ENCODE measurements around the gene JAML. TPM values are rescaled to one million over a fixed set of nuclear protein-coding genes. Genes with fewer than 3 reads are reported as not detected.
"Not testable (repeated sequence)": the region's sequence is repeated elsewhere in the genome, so short reads cannot be mapped to it uniquely, and the experiment has no call there.

Gene JAML
- total RNA-seq, 2 donors from 2014 or later = 3.8 to 7.0 TPM

DNA sequence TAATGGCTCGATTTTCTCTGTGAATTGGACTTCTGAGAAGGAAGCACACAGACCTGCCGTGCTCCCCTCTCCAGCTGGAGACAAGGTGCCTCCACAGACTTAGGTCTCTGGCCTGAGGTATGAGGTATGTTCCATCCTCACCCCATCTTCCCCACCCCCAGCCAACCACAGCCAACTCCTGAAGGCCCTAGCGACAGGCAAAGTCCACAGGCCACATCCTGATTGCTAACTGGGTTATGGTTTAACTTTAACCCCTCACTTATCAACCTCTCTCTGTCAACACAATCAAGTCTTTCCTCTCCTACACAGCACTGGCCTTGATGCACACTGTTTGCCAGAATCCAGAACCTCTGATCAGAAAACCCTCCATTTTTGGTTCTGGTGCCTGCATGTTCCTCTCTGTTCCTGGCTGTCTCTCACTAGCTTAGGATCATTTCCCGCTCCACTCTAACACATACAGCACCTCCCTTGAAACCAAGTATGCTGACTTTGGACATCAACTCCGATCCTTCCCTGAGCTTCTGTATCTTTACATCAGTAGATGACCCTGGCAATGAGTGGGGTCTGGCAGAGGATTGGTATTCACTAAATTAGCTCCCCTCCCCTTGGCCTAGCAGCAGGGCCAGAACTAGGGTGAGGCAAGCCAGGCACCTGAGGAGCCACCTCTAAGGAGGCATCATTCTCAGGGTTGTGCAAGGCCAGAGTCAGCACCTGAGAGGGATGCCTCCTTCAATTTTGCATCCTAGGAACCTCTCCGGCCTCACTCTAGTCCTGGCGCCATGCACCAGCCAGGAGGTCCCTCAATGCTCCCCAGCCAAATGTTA is 22.0 kb downstream of the JAML start:
- intact Hi-C loops (cut with DNase I) = loop anchor here (10.0 kb wide), 2 partner anchors 62 to 142 kb away; partner anchors contain the start of genes CD3D (in 1 of the 2), CD3G (in 1 of the 2) and MPZL2 (in 1 of the 2)

DNA sequence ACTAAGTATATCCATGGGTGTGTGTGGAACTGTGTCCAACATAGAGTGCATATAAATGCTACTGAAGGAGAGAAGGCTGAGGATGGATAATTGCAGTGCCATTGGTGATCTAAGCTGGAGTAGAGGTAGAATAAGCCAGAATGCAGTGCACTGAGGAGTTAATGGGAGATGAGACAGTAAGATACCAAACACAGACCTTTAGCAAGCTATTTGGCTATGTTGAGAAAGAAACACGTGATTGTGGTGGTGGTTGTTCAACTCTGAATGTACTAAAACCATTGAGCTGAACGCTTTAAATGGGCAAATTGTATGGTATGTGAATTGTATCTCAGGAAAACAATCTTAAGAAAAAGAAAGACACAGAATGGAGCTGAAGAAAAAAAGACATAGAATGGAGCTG is 22.8 kb downstream of the JAML start:
- intact Hi-C loops (cut with DNase I) = loop anchor here (10.0 kb wide), 2 partner anchors 63 to 143 kb away; partner anchors contain the start of genes CD3D (in 1 of the 2), CD3G (in 1 of the 2) and MPZL2 (in 1 of the 2)
- DNase-seq (ENCODE audit: low spot score) = no peak

More for the DNA sequence above, 22.0 kb downstream of the JAML start:
- no peak for DNase-seq (ENCODE audit: low spot score)

DNA sequence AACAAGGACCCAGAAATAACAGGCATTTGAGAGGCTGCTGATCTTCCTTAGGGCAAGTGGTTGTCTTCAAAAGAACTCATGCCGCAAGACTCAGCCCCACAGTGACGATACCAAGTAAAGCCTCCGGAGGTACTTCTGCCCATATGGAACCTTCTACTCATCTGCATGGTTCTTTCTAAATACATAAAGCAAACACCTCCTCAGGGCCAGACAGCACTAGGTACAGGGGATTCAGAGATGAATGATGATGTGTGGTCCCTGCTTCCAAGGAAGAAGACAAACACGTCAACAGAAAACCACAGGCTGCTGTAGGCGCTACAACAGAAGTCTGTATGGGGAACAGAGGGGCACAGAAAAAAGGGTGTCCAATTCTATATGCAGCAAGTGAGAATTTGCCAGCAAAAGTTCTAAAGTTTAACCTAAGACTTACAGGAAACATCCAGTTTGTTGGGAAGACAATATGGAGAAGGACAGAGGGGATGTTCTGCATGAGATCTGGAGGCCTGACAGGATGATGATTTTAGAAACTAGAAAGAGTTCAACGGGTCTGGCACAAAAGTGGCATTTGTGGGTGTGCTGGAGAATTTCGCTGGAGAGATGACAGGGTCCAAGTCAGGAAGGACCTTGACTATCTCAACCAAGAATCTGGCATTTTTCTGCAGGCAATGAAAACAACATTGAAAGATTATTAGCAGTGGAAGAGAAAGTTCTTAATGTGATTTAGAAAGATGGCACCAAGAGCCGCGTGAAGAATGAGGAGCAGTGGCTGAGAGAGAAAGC is 23.7 kb downstream of the JAML start:
- intact Hi-C loops (cut with DNase I) = loop anchor here (10.0 kb wide), 2 partner anchors 64 to 144 kb away; partner anchors contain the start of genes CD3D (in 1 of the 2), CD3G (in 1 of the 2) and MPZL2 (in 1 of the 2)
- DNase-seq (ENCODE audit: low spot score) = no peak

DNA sequence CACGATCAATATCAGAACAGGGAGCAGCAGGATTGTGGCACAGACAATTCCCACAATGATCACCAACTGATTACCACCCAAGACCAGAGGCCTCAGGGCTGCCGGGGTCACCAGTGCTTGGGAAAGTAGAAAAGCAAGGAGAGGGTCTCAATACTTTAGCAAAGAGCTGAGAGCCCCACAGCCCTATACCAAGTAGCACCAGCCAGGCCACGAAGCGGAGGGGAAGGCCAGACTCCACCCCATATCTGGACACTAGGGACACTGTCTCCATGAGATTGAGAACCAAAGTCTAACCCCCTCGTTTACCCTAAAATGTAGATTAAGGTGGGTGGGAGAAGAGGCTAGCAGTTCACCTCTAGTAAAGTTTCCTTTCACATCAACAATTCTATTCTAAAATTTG is 24.3 kb downstream of the JAML start:
- no peak for DNase-seq (ENCODE audit: low spot score)
- intact Hi-C loops (cut with DNase I) = loop anchor here (10.0 kb wide), 2 partner anchors 64 to 144 kb away; partner anchors contain the start of genes CD3D (in 1 of the 2), CD3G (in 1 of the 2) and MPZL2 (in 1 of the 2)

DNA sequence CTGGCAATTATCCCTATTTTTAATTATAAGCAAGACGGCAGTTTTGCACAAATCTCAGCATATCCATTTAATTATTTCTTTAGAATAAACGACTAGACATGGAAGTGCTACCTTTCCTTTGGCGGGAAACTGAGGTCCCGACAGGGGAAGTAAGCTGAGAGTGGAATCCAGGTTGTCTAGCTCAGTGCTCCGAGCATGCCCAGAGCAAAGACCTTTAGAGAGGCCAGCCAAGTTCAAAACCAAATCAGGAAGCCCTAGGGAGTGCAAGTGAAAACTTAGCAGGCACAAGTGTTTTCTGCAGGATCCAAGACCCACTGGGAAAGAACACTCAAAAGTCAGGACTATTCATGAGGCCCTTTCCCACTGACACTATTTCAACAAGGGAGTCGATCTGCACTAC is 25.7 kb downstream of the JAML start:
- DNase-seq (ENCODE audit: low spot score) = no peak
- intact Hi-C loops (cut with DNase I) = loop anchor here in 1 of 2 donors (5.0 kb wide), 1 partner anchor 153 kb away; no protein-coding TSS in a partner anchor

DNA sequence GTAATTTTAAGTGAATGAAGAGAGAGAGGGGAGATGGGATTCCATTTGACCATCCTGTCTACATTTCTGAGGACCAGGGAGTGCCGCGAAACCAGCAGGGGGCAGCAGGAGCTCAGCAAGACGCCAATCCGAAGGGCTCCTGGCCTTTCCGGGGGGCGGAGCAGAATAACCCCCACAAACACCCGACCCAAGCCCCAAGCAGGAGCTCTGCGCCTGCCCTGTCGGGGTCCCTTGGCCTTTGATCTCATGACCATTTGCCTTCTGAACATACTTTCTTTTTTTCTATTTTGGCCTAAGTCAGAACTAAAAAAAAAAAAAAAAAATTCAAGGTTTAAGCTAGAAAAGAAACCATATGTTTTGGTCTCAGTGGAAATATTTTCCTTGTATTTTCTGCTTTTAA is 26.4 kb downstream of the JAML start:
- peak; percentile 93 for DNase-seq (ENCODE audit: low spot score)
- intact Hi-C loops (cut with DNase I) = loop anchor here in 1 of 2 donors (5.0 kb wide), 1 partner anchor 154 kb away; no protein-coding TSS in a partner anchor

DNA sequence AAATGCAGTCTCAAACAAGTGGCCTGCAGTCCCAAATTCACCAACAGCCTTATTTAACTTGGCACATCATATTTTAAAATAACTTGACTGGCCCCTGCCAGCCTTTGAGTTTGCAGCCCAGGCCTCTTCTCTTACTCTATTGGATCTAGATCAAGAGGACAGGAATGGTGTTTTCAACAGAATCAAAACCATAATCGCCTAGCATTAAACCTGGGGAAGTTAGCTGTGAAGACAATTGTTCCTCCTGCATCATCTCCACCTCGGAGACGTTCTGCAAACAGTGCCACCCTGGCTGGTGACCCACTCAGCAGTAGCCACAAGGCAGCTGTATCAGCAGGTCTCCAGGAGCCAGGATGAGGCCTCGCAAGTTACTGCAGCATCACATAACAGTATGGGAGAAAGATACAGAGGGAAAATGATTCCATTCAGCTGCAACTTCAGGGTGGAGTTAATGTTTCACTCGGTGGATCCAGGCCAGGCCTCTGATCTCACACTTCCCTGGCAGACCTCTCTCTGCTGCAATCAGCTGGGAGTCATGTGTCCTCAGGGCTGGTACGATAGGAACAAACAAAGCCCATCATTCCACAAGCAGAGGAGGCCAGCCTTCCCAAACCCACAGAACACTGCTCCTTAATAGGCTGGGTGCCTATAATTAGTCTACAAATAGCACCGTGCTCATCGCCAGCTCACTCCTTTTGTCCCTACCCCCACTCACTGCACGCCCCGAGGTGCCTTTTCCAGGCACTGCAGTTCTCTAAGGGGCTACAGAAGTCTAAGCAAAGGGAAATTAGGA is 29.8 kb downstream of the JAML start:
- DNase-seq (ENCODE audit: low spot score) = peak; percentile 90
- intact Hi-C loops (cut with DNase I) = loop anchor here in 1 of 2 donors (5.0 kb wide), 1 partner anchor 157 kb away; no protein-coding TSS in a partner anchor

DNA sequence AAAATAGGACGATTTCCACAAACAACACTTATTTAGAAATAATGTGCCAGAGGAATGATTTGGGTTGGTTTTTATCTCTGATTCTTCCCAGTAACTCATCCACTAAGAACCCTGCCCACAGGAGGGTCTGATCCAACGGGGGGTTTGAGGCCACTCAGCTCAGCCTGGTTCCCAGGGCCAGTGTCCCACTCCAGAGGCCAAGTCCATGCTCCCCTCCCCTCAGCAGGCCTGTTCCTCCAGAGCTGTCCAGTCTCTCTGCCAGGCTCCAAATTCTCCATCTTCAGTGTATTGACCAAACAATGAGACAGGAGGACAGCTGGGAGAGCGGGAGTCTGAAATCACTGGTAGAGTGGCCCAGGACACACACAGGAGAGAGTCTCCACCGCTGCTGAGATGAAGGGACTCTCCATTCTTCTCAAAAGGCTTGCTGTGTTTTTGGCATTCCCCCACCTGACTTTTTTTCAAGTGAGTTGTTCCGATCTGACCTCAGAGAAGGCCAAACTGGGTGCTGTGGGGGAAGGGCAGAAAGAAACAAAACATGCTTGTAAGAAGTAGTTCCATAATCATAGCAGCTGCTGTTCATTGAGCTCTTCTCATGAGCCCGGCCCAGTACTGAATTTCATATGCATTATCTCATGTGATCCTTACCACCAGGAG is 30.8 kb downstream of the JAML start:
- intact Hi-C loops (cut with DNase I) = no loop called here

DNA sequence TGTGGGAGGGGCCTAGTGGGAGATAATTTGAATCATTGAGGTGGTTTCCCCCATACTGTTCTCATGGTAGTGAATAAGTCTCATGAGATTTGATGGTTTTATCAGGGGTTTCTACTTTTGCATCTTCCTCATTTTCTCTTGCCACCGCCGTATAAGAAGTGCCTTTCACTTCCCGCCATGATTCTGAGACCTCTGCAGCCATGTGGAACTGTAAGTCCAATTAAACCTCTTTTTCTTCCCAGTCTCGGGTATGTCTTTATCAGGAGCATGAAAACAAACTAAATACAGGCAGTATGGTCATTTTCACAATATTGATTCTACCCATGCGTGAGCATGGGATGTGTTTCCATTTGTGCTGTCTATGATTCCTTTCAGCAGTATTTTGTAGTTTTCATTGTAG is 32.0 kb downstream of the JAML start:
- intact Hi-C loops (cut with DNase I); DNase-seq (ENCODE audit: low spot score): not testable (repeated sequence)

More for the DNA sequence above, 30.8 kb downstream of the JAML start:
- no peak for DNase-seq (ENCODE audit: low spot score)

DNA sequence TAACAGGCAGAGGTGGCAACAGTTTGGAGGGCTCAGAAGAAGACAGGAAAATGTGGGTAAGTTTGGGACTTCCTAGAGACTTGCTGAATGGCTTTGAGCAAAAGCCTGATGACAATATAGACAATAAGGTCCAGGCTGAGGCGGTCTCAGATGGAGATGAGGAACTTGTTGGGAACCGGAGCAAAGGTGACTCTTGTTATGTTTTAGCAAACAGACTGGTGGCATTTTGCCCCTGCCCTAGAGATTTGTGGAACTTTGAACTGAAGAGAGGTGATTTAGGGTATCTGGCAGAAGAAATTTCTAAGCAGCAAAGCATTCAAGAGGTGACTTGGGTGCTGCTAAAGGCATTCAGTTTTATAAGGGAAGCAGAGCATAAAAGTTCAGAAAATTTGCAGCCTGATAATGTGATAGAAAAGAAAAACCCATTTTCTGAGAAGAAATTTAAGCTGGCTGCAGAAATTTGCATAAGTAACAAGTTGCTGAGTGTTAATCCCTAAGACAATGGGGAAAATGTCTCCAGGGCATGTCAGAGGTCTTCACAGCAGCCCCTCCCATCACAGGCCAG is 33.8 kb downstream of the JAML start:
- DNase-seq (ENCODE audit: low spot score); intact Hi-C loops (cut with DNase I): not testable (repeated sequence)

DNA sequence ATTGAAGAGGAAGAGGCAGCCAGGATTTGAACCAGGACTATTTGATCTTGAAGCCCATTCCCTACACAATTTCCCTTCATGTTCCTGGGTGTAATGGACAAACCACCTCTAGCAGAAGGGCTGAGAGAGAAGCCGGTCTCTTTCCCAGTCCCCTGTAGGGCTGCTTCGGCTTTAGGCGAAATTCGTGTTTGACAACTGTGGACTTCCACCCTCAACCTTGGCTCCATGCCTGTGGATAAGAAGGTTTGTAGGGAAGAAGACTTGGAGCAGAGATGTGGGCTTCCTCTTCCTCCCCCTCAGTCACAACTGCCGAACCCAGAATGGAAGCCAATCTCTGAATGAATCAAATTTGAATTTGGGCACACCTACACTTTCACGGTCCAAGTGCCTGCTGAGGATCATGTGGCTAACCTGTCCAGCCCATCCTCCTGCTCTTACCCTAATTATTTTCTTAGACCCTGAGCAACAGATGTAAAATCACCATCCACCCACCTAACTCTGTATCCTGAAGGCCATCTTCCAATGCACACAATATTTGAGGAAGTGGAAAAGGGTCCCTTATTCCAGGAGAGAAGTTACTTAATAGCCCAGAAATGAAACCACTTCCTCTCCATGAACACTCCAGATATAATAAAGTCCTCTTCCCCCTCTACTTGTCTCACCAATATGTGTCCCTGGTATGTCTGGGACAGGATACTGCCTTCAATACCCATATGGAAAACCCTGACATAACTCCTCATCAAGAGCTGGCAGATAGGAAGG is 38.3 kb downstream of the JAML start:
- intact Hi-C loops (cut with DNase I) = no loop called here
- no peak for DNase-seq (ENCODE audit: low spot score)

DNA sequence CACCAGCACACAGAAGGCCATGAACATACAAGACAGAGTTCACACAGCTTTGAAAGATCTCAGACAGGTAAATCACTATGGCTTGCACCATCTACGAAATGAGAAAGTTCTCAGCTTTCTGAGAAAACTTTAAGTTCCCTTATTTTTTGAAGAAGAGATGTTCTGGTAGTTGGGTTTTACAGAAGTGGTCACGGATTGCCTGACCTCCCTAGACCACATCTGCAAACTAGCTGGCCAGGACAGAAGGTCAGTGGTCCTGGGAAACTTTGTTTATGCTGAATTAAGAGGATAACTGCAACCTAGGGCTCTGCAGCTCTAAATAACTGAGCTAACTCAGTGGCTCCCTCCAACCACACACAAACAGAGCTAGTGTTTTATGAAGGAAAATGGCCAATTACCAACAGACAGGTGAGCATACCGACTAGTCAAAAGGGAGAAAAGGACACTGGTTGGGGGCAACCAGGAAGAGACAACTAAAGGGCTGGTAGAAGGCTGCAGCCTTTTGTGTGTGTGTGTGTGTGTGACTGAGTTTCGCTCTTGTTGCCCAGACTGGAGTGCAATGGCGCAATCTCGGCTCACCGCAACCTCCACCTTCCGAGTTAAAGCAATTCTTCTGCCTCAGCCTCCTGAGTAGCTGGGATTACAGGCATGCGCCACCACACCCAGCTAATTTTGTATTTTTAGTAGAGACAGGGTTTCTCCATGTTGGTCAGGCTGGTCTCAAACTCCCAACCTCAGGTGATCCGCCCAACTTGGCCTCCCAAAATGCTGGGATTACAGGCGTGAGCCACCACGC is 39.8 kb downstream of the JAML start:
- intact Hi-C loops (cut with DNase I) = no loop called here
- DNase-seq (ENCODE audit: low spot score) = no peak

DNA sequence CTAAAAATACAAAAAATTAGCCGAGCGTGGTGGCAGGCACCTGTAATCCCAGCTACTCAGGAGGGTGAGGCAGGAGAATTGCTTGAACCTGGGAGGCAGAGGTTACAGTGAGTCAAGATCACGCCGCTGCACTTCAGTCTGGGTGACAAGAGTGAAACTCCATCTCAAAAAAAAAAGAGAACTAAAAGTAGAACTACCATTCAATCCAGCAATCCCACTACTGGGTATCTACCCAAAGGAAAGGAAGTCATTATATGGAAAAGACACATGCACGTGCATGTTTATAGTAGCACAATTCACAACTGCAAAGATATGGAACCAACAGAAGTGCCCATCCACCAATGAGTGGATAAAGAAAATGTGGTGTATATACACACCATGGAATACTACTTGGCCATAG is 41.1 kb downstream of the JAML start:
- intact Hi-C loops (cut with DNase I); DNase-seq (ENCODE audit: low spot score): not testable (repeated sequence)

DNA sequence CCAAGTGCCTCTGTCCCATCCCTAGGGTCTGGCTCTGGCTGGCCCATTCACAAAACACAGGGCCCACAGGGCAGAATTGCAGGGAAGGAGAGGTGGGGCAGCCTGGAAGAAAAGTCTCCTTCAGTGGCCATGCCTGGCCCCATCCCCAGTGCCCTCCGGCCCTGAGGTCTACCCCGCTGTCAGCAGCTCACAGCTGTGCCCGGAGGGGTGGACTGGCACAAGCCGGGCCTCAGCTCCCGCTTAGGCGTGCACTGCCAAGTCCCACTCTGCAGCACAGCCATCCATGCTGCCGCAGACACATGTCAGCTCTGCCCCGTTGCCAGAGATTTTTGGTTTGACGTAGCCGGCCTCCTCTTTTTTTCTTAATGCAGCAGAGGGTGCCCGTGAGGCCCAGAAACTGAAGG is 44.5 kb downstream of the JAML start:
- intact Hi-C loops (cut with DNase I) = no loop called here
- no peak for DNase-seq (ENCODE audit: low spot score)

DNA sequence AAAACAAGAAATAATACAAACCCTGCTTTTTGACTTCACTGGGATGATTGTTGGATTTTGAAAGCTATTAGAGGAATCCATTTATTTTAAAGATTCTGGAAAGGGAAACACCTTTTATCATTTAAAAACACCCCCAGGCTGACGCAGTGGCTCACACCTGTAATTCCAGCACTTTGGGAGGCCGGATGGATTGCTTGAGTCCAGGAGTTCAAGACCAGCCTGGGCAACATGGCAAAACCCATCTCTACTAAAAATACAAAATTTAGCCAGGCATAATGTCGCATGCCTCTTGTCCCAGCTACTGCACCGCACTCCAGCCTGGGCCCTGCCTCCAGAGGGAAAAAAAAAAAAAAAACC is 48.1 kb downstream of the JAML start:
- no peak for DNase-seq (ENCODE audit: low spot score)
- intact Hi-C loops (cut with DNase I) = no loop called here

DNA sequence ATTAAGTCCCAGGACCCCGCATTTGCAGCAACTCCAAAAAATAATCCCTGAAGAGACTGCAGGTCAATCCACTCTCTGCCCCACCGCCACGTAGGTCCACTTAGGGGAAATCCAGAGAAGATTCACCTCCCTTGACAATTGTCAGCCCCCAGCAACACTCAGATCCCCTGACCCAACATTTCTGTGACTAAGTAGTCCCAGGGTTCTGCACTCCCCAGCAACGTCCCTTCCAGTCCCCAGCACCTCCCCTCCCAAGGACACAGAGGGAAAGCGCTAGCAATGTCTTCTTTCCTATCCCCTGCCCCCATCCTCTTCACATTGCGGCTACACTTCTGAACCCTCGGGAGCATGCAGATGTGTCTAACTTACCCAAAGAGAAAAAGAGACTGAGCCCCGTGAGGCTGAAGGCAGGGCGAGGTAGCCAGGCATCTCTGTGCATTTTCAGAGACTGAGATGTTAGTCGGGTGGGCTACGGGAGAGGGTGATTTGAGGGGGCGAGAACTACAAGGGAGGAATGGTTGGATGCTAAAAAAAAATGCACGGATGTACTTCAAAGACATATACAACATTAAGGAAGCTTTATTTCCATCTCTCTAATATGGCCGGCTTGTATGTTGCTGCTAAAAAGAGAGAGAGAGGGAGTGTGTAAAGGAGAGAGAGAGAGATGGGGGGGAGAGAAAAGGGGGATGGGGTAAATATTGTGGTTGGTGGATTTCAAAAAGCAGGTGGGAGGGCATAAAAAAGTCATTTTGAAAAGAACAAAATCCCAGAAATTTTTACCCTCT is 48.6 kb downstream of the JAML start, which contains the start of gene SCN2B:
Gene SCN2B, minus strand, starts transcription at position 647 of the 785 bp plus-strand sequence. Its CDS starts 208 bp downstream, at position 439.
- intact Hi-C loops (cut with DNase I) = no loop called here
- no peak for DNase-seq (ENCODE audit: low spot score)

Measured in posterior vena cava (tissue), 2 donors.